ENCODE data around the gene FAF1.
"Not testable (repeated sequence)": the region's sequence is repeated elsewhere in the genome, so short reads cannot be mapped to it uniquely, and the experiment has no call there.

DNA sequence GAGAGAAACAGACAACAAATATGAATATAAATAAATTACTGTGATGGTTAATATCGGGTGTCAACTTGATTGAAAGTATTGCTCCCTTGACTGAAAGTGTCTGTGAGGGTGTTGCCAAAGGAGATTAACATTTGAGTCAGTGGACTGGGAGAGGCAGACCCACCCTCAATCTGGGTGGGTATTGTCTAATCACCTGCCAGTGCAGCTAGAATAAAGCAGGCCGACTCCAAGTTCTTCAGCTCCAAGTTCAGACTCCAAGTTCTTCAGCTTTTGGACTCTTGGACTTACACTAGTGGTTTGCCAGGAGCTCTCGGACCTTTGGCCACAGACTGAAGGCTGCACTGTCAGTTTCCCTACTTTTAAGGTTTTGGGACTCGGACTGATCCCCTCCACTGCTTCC lies 232.5 kb downstream of the FAF1 start:
- TF ChIP-seq, protein P1, sequence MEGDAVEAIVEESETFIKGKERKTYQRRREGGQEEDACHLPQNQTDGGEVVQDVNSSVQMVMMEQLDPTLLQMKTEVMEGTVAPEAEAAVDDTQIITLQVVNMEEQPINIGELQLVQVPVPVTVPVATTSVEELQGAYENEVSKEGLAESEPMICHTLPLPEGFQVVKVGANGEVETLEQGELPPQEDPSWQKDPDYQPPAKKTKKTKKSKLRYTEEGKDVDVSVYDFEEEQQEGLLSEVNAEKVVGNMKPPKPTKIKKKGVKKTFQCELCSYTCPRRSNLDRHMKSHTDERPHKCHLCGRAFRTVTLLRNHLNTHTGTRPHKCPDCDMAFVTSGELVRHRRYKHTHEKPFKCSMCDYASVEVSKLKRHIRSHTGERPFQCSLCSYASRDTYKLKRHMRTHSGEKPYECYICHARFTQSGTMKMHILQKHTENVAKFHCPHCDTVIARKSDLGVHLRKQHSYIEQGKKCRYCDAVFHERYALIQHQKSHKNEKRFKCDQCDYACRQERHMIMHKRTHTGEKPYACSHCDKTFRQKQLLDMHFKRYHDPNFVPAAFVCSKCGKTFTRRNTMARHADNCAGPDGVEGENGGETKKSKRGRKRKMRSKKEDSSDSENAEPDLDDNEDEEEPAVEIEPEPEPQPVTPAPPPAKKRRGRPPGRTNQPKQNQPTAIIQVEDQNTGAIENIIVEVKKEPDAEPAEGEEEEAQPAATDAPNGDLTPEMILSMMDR (IDR thresholded peaks at IDR 0.05) = not testable (repeated sequence)
- not testable (repeated sequence) for TF ChIP-seq POLR2A (IDR thresholded peaks at IDR 0.05)
